HG02610 (cell line): ENCODE measurements around the gene MMS19.
"Not testable (repeated sequence)": the region's sequence is repeated elsewhere in the genome, so short reads cannot be mapped to it uniquely, and the experiment has no call there.

Experiments
- ATAC-seq: cut with Tn5 transposase; IDR thresholded peaks from one replicate; pipeline ENCODE4 v1.9.1; 2021; ENCODE audit warnings: mild to moderate bottlenecking, moderate library complexity; ENCODE audit not compliant: unreplicated experiment

Gene MMS19

GRCh38 chr10:97529685-97530465 is 31.7 kb upstream of the MMS19 start:
- ATAC-seq: no peak

- not testable (repeated sequence) for ATAC-seq
Observed at GRCh38 chr10:97528876-97529275, 30.7 kb upstream of the MMS19 start.

GRCh38 chr10:97525683-97526110 is 27.5 kb upstream of the MMS19 start:
- no peak for ATAC-seq

- no peak for ATAC-seq
Observed at GRCh38 chr10:97525086-97525485, 26.9 kb upstream of the MMS19 start.

GRCh38 chr10:97522937-97523336 is 24.7 kb upstream of the MMS19 start:
- ATAC-seq: no peak

GRCh38 chr10:97522071-97522470 is 23.8 kb upstream of the MMS19 start:
- no peak for ATAC-seq

- ATAC-seq: no peak
Observed at GRCh38 chr10:97520978-97521761, 22.9 kb upstream of the MMS19 start.

GRCh38 chr10:97520520-97520919 is 22.3 kb upstream of the MMS19 start:
- no peak for ATAC-seq

GRCh38 chr10:97519342-97519741 is 21.1 kb upstream of the MMS19 start:
- ATAC-seq: no peak

- no peak for ATAC-seq
Observed at GRCh38 chr10:97518301-97519043, 20.2 kb upstream of the MMS19 start.

- no peak for ATAC-seq
Observed at GRCh38 chr10:97517778-97518300, 19.6 kb upstream of the MMS19 start.

- ATAC-seq: no peak
Observed at GRCh38 chr10:97517096-97517750, 19.0 kb upstream of the MMS19 start.

- no peak for ATAC-seq
Observed at GRCh38 chr10:97515271-97515978, 17.2 kb upstream of the MMS19 start.

GRCh38 chr10:97514344-97514743 is 16.1 kb upstream of the MMS19 start:
- ATAC-seq: no peak

GRCh38 chr10:97512993-97513392 is 14.8 kb upstream of the MMS19 start:
- no peak for ATAC-seq

- no peak for ATAC-seq
Observed at GRCh38 chr10:97511711-97512440, 13.7 kb upstream of the MMS19 start.

- ATAC-seq: no peak
Observed at GRCh38 chr10:97510686-97511085, 12.5 kb upstream of the MMS19 start.

GRCh38 chr10:97509120-97509680 is 11.0 kb upstream of the MMS19 start:
- no peak for ATAC-seq

- no peak for ATAC-seq
Observed at GRCh38 chr10:97508342-97508741, 10.1 kb upstream of the MMS19 start.
